Mucosa of rectum (tissue), 2 donors: ENCODE measurements around the gene RPTOR.

ENCODE experiments used
- H3K27ac ChIP-seq, 2 donors: one replicate each; pipeline ENCODE4 v1.7.0; 2013; ENCODE audit warnings: inconsistent platforms in 2 of 2, low read depth in 2 of 2, low read length in 2 of 2
- H3K27me3 ChIP-seq, 2 donors: one replicate each; pipeline ENCODE4 v1.7.0; 2013; ENCODE audit warnings: low read length in 2 of 2; ENCODE audit not compliant: control insufficient read depth in 2 of 2, insufficient read depth in 2 of 2
- H3K36me3 ChIP-seq, 2 donors: one replicate each; pipeline ENCODE4 v1.7.0; 2013; ENCODE audit warnings: low read length in 2 of 2; ENCODE audit not compliant: control insufficient read depth in 2 of 2, insufficient read depth in 2 of 2
- H3K4me1 ChIP-seq, 2 donors: one replicate each; pipeline ENCODE4 v1.7.0; 2013; ENCODE audit warnings: low read length in 2 of 2, mild to moderate bottlenecking in 1 of 2; ENCODE audit not compliant: control insufficient read depth in 2 of 2, insufficient read depth in 2 of 2
- H3K4me3 ChIP-seq, 2 donors: one replicate each; pipeline ENCODE4 v1.7.0; 2013; ENCODE audit warnings: low read length in 2 of 2
- H3K9ac ChIP-seq, 2 donors: one replicate each; pipeline ENCODE4 v1.7.0; 2013; ENCODE audit warnings: low read length in 2 of 2, low read depth in 1 of 2, mild to moderate bottlenecking in 1 of 2
- H3K9me3 ChIP-seq, 2 donors: one replicate each; pipeline ENCODE4 v1.7.0; 2013; ENCODE audit warnings: low read length in 2 of 2; ENCODE audit not compliant: control insufficient read depth in 2 of 2
- donor health status: healthy.
- donor health status: Normal muscosa, but diverticular disease.

The RPTOR gene

GRCh38 chr17:80887639-80888175 lies 343.1 kb downstream of the RPTOR start:
- Histone ChIP-seq H3K36me3 (peaks cover 21 to 25% of the 10 kb centered on the region in 2 donors), H3K27ac (no peak overlapping the region), H3K4me1 (peaks cover 0 to 12% of the 10 kb centered on the region in 2 donors)

GRCh38 chr17:80888276-80889160 lies 343.9 kb downstream of the RPTOR start:
- no peak overlapping the region for H3K27ac ChIP-seq
- peaks cover 19 to 29% of the 10 kb centered on the region in 2 donors for H3K36me3 ChIP-seq
- H3K9me3 ChIP-seq: no peaks in the 10 kb centered on the region
- no peak overlapping the region for H3K4me3 ChIP-seq
- H3K4me1 ChIP-seq: peaks cover 0 to 12% of the 10 kb centered on the region in 2 donors
- no peak overlapping the region for H3K9ac ChIP-seq
- no peaks in the 10 kb centered on the region for H3K27me3 ChIP-seq

More at GRCh38 chr17:80887639-80888175, 343.1 kb downstream of the RPTOR start:
- H3K9ac ChIP-seq: no peak overlapping the region
- no peaks in the 10 kb centered on the region for H3K9me3 ChIP-seq
- H3K4me3 ChIP-seq: no peak overlapping the region
- H3K27me3 ChIP-seq: no peaks in the 10 kb centered on the region

- no peaks in the 10 kb centered on the region for H3K9me3 ChIP-seq
- peak overlapping the region in 1 of 2 donors; percentile 38 for H3K27ac ChIP-seq
- H3K4me3 ChIP-seq: no peak overlapping the region
- no peaks in the 10 kb centered on the region for H3K27me3 ChIP-seq
- H3K36me3 ChIP-seq: peaks cover 23 to 31% of the 10 kb centered on the region in 2 donors
- no peak overlapping the region for H3K9ac ChIP-seq
- peaks cover 0 to 12% of the 10 kb centered on the region in 2 donors for H3K4me1 ChIP-seq
Measured at GRCh38 chr17:80889231-80890195, 344.9 kb downstream of the RPTOR start.

GRCh38 chr17:80890196-80890920 lies 345.7 kb downstream of the RPTOR start:
- Histone ChIP-seq H3K9ac (no peak overlapping the region), H3K27me3 (no peaks in the 10 kb centered on the region), H3K9me3 (no peaks in the 10 kb centered on the region), H3K27ac (peak overlapping the region in 1 of 2 donors; percentile 38), H3K4me1 (peaks cover 0 to 12% of the 10 kb centered on the region in 2 donors), H3K36me3 (peaks cover 16 to 24% of the 10 kb centered on the region in 2 donors), H3K4me3 (no peak overlapping the region)

GRCh38 chr17:80890921-80891396 lies 346.3 kb downstream of the RPTOR start:
- Histone ChIP-seq H3K9ac (peak overlapping the region; percentile 6 to 34), H3K9me3 (no peaks in the 10 kb centered on the region), H3K4me1 (peaks cover 0 to 12% of the 10 kb centered on the region in 2 donors), H3K27ac (peak overlapping the region; percentile 57 to 68), H3K36me3 (peaks cover 20 to 22% of the 10 kb centered on the region in 2 donors), H3K4me3 (no peak overlapping the region), H3K27me3 (no peaks in the 10 kb centered on the region)

DNA sequence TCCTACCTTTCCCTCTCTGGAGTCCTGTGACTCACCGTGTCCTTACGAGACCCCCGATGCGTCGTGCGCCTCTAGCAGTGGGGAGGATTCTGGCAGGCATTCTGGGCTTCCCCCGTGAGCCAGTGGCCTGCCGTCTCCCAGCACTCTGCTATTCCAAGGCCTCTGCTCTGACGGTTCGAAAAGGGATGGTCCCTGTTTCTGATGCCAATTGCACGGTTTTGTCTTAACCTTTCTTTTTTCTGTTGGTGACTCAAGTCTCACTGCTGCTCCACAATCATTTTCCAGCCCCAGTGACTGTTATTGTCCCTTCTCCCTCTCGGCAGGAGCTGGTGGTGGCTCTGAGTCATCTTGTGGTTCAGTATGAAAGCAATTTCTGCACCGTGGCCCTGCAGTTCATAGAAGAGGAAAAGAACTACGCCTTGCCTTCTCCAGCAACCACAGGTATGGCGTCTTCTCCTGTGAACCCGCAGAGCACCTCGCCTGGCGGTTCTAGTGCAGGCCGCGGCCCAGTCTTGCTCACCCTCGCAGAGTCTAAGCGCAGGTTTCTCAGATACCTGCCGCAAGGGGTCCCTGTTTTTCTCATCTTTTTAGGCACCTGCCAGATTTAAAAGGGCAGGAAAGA lies 346.9 kb downstream of the RPTOR start:
- Histone ChIP-seq H3K4me3 (no peak overlapping the region), H3K9ac (peak overlapping the region; percentile 6 to 34), H3K36me3 (peaks cover 19 to 22% of the 10 kb centered on the region in 2 donors)

DNA sequence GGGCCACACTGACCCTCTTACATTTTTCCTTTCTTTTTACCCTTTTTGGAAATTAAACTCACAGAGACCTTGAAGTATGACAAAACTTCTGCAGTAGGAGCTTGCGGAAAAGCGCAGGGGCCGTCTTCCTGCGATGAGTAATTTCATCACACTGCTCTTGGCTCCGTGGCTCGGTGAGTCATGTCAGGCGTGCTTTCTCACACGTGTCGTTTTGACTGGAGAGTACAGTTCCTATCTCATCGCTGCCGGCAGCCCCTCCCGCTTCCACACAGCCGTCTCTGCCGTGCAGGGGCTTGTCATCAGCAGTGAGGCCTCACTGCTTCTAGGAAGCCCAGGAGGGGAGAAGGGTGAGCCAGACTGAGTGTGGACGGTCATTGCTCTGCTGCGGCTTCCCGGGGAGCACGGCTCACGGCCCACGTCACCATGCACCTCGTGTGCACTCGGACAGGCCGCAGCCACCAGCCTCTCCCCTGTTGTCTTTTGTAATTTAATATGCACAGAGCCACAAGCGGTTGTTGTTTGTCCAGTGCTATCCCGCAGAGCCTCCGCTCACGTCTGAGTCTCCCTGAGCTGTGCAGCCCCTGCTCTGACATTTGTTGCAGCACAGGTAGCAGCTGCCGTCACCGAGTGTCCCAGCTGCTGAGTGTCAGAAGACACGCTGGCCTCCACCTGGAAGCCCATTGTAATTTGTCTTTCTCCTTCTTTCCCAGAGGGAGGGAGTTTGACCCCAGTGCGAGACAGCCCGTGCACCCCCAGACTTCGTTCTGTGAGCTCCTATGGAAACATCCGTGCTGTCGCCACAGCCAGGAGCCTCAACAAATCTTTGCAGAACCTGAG lies 347.6 kb downstream of the RPTOR start:
- H3K27me3 ChIP-seq: no peaks in the 10 kb centered on the region
- H3K36me3 ChIP-seq: peaks cover 16 to 22% of the 10 kb centered on the region in 2 donors
- peaks cover 0 to 12% of the 10 kb centered on the region in 2 donors for H3K4me1 ChIP-seq
- H3K9me3 ChIP-seq: no peaks in the 10 kb centered on the region
- H3K9ac ChIP-seq: no peak overlapping the region
- peak overlapping the region in 1 of 2 donors; percentile 37 for H3K4me3 ChIP-seq
- H3K27ac ChIP-seq: peak overlapping the region; percentile 57 to 68

More for the DNA sequence above, 346.9 kb downstream of the RPTOR start:
- Histone ChIP-seq H3K4me1 (peaks cover 0 to 12% of the 10 kb centered on the region in 2 donors), H3K27ac (peak overlapping the region; percentile 57 to 68), H3K9me3 (no peaks in the 10 kb centered on the region), H3K27me3 (no peaks in the 10 kb centered on the region)

GRCh38 chr17:80892900-80893603 lies 348.4 kb downstream of the RPTOR start:
- Histone ChIP-seq H3K27ac (no peak overlapping the region), H3K9me3 (no peaks in the 10 kb centered on the region), H3K4me1 (peaks cover 0 to 12% of the 10 kb centered on the region in 2 donors), H3K36me3 (peaks cover 16 to 22% of the 10 kb centered on the region in 2 donors), H3K27me3 (no peaks in the 10 kb centered on the region), H3K9ac (no peak overlapping the region), H3K4me3 (no peak overlapping the region)
